ENCODE measurements around the gene KIAA1671. TPM values are rescaled to one million over a fixed set of nuclear protein-coding genes. Genes with fewer than 3 reads are reported as not detected.

KIAA1671 gene
- total RNA-seq, 3 donors from 2014 or later = 71.3 to 131 (median 88.9) TPM

- Histone ChIP-seq H3K36me3 (ENCODE audit: low read depth) (no peaks in the 10 kb centered on the region), H3K9me3 (peaks cover 4% of the 10 kb centered on the region), H3K4me1 (ENCODE audit: low read depth) (peaks cover 7% of the 10 kb centered on the region), H3K4me3 (no peak overlapping the region)
- intact Hi-C loops (cut with DNase I, micrococcal nuclease) = loop anchor here in 1 of 2 donors (5.0 kb wide), 1 partner anchor 96 kb away; the partner anchor contains the start of gene KIAA1671
- no peak for DNase-seq
- ATAC-seq = no peak
- no peak for TF ChIP-seq CTCF (IDR thresholded peaks at IDR 0.05)
Observed at GRCh38 chr22:25048071-25048470, 95.6 kb downstream of the KIAA1671 start.

DNA sequence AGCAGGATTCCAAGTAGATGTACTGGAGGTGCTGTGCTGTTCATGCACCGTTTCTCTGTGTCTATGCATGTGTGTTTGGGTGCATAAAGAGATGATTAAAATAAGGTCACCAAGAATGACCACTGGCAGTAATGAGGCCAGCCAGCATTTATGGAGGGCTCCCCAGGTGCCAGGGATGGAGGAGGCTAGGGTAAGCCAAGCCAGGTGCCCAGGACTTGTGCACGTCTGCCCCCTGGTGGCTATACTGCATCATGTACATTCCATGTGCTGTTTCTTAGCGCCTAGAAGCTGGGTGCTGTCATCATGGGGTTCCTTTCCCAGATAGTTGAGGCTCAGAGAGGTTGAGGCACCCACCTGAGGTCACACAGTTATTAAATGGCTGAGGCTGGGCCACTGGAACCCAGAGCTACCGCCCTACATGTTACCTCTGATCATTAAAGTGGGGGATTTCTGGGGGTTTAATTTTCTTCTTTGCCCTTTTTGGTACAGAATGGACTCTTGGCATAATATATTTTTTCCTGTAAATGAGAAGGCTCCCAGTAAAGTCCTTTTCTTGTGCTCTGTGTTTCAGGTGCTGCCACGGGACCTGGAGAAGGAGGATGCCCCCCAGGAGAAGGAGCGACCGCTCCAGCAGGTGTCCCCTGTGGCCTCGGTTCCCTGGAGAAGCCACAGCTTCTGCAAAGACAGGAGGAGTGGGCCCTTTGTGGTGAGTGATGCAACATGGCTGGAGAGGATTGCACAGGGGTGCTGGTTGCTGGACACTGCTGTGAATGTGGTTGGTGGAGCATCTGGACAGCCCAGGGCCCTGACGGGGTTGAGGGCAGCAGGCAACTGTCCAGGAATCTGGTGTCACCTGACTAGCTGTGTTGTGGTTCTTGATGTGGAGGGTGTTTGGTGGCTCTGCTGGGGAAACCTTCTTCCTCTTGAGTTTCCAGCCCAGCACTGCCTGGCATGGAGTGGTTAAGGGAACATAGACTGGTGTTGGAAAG, 96.4 kb downstream of the KIAA1671 start:
- peak; percentile 58 for TF ChIP-seq CTCF (IDR thresholded peaks at IDR 0.05)
- DNase-seq (peak in 2 of 3 donors; percentile 74), ATAC-seq (peak; percentile 70)
- Histone ChIP-seq H3K4me1 (ENCODE audit: low read depth) (peaks cover 15% of the 10 kb centered on the region), H3K36me3 (ENCODE audit: low read depth) (no peaks in the 10 kb centered on the region), H3K4me3 (no peak overlapping the region), H3K9me3 (peaks cover 4% of the 10 kb centered on the region)
- intact Hi-C loops (cut with DNase I, micrococcal nuclease) = loop anchor here in 1 of 2 donors (5.0 kb wide), 1 partner anchor 97 kb away; the partner anchor contains the start of gene KIAA1671

GRCh38 chr22:25049770-25050169, 97.3 kb downstream of the KIAA1671 start:
- no peak for DNase-seq
- Histone ChIP-seq H3K4me3 (no peak overlapping the region), H3K36me3 (ENCODE audit: low read depth) (no peaks in the 10 kb centered on the region), H3K4me1 (ENCODE audit: low read depth) (peaks cover 15% of the 10 kb centered on the region), H3K9me3 (peaks cover 4% of the 10 kb centered on the region)
- intact Hi-C loops (cut with DNase I, micrococcal nuclease) = loop anchor here (5.0 kb wide), 1 partner anchor 97 kb away; the partner anchor contains the start of gene KIAA1671 (in 2 of the 2)
- TF ChIP-seq CTCF (IDR thresholded peaks at IDR 0.05) = no peak
- no peak for ATAC-seq

DNA sequence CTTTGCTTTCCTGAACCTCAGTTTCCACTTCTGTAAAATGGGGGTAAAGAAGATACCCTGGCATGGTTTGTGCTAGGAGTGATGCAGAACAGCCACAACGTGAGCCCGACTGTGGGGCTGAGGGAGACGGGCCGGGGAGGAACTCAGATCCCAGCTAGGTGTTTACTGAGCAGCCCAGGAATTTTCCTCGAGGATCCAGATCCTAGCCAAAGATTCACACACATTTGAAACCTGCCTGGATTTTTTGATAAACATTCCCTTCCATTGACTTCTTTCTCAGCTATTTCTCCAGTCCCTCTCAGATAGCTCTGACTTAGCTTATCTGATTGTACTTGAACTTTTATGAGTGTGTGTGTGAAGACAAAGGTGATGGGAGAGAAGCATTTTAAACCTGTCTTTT, 98.0 kb downstream of the KIAA1671 start:
- Histone ChIP-seq H3K9me3 (peaks cover 4% of the 10 kb centered on the region), H3K4me3 (no peak overlapping the region), H3K4me1 (ENCODE audit: low read depth) (peaks cover 15% of the 10 kb centered on the region), H3K36me3 (ENCODE audit: low read depth) (no peaks in the 10 kb centered on the region)
- TF ChIP-seq CTCF (IDR thresholded peaks at IDR 0.05) = no peak
- intact Hi-C loops (cut with DNase I, micrococcal nuclease) = loop anchor here in 1 of 2 donors (5.0 kb wide), 1 partner anchor 98 kb away; the partner anchor contains the start of gene KIAA1671
- ATAC-seq (no peak), DNase-seq (no peak)

DNA sequence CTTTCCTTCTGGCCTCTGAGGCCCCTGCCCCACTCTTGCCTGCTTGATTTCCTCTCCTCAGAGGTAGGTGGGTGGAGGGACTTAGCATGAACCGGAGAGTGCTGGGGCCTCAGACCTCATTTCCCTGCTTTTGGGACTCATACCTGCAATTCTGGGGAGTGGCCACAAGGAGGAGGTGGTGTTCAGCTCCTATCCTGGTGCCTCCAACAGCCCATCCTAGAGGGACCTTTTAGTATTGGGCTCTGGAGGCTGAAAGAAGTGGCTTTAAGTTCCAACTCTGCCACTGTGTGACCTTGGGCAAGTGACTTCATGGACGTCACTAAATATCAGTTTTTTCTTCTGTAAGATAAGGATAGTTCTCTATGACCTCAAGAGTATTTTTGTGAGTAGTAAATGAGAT, 98.6 kb downstream of the KIAA1671 start:
- Histone ChIP-seq H3K9me3 (peaks cover 4% of the 10 kb centered on the region), H3K4me3 (no peak overlapping the region), H3K4me1 (ENCODE audit: low read depth) (peaks cover 15% of the 10 kb centered on the region), H3K36me3 (ENCODE audit: low read depth) (no peaks in the 10 kb centered on the region)
- DNase-seq (no peak), ATAC-seq (no peak)
- no peak for TF ChIP-seq CTCF (IDR thresholded peaks at IDR 0.05)
- intact Hi-C loops (cut with DNase I, micrococcal nuclease) = loop anchor here in 1 of 2 donors (5.0 kb wide), 1 partner anchor 99 kb away; the partner anchor contains the start of gene KIAA1671
